ENCODE data around the gene BBX.

Gene BBX

DNA sequence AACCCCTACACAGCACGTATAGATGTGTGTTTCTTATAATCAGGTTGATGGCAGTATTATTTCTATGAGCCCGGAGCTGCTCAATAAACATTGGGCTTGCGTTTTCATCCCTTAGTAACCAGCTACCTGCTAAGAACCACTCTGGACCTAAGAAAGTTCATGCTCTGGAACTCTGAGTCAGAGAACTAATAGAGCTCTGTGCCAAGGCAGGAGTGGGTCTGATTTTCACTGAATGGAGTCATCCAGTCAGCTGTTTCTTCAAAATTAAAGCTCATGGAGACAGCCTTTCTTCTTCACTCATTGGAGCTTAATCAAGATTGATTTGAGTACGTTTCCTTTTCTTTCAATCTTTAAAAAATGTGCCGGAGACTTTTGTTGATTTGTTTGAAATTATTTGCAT lies 145.7 kb downstream of the BBX start:
- no peak for DNase-seq
- no peak for TF ChIP-seq CTCF (IDR thresholded peaks at IDR 0.05; ENCODE audit: low read depth, low read length)
- no peaks in the 10 kb centered on the region for H3K4me1 ChIP-seq
- H3K36me3 ChIP-seq: no peaks in the 10 kb centered on the region
- no peaks in the 10 kb centered on the region for H3K27me3 ChIP-seq
- H3K9me3 ChIP-seq: no peaks in the 10 kb centered on the region
- no peak overlapping the region for H3K4me3 ChIP-seq (ENCODE audit: low read depth, low read length)

DNA sequence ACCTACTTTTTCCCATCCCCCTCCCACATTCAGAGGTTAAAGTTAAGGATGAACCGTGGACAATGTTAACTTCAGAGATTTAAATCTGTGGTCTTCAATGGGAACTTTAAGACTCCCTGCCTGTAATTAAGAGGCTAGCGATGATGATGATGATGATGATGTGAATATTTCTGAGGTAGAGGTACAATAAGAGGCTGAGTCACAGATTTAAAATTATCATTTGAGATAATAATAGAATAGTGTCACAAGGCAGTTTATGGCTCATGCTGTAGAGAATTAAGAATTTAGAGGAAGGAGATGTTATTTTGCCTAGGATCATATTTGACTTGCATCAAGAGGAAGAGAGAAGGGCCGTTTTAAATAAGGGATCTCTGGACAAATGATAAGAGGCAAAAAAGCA lies 146.2 kb downstream of the BBX start:
- H3K4me3 ChIP-seq (ENCODE audit: low read depth, low read length): no peak overlapping the region
- no peaks in the 10 kb centered on the region for H3K27me3 ChIP-seq
- no peaks in the 10 kb centered on the region for H3K4me1 ChIP-seq
- no peak for DNase-seq
- H3K9me3 ChIP-seq: no peaks in the 10 kb centered on the region
- no peaks in the 10 kb centered on the region for H3K36me3 ChIP-seq
- no peak for TF ChIP-seq CTCF (IDR thresholded peaks at IDR 0.05; ENCODE audit: low read depth, low read length)

DNA sequence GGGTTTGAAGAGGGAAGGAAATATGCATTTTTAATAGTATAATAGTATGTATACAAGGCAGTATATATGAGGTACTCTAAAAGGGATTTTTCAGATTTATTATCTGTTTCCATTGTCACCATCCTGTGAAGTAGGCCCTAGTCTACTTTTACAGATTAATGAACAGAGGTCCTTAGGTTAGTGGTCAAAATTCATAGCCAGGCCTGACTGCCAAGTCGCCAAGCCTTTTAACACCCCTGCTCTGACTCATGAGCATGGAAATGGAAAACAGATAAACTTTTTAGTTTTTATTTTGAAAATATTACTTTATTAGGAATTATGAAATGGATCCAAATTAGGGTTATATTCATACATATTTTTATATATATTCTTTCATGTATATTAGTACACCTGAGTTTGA lies 146.9 kb downstream of the BBX start:
- no peaks in the 10 kb centered on the region for H3K4me1 ChIP-seq

DNA sequence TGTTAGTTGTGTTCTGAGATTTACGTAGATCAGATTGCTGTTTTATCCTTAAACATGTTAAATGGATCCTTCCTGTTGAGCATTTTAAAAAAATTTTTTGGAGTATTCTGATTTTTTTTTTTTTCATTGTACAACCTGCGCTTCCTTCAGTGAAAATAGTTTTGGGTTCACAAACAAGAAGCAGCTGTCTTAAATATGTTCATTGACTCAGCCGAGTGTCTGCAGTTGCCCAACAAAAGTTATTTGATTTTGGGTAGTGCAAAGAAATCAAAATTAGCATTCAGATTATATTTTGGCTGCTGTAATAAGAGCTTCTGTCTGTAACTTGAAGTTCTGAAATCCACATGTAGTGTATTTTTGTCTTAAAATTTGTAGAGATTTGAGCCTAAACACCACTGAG lies 148.2 kb downstream of the BBX start:
- DNase-seq: no peak
- Histone ChIP-seq H3K4me1 (no peaks in the 10 kb centered on the region), H3K9me3 (no peaks in the 10 kb centered on the region), H3K36me3 (no peaks in the 10 kb centered on the region), H3K27me3 (no peaks in the 10 kb centered on the region), H3K4me3 (ENCODE audit: low read depth, low read length) (no peak overlapping the region)
- TF ChIP-seq CTCF (IDR thresholded peaks at IDR 0.05; ENCODE audit: low read depth, low read length): no peak

More for the DNA sequence above, 146.9 kb downstream of the BBX start:
- Histone ChIP-seq H3K4me3 (ENCODE audit: low read depth, low read length) (no peak overlapping the region), H3K36me3 (no peaks in the 10 kb centered on the region), H3K9me3 (no peaks in the 10 kb centered on the region), H3K27me3 (no peaks in the 10 kb centered on the region)
- no peak for TF ChIP-seq CTCF (IDR thresholded peaks at IDR 0.05; ENCODE audit: low read depth, low read length)
- DNase-seq: no peak

DNA sequence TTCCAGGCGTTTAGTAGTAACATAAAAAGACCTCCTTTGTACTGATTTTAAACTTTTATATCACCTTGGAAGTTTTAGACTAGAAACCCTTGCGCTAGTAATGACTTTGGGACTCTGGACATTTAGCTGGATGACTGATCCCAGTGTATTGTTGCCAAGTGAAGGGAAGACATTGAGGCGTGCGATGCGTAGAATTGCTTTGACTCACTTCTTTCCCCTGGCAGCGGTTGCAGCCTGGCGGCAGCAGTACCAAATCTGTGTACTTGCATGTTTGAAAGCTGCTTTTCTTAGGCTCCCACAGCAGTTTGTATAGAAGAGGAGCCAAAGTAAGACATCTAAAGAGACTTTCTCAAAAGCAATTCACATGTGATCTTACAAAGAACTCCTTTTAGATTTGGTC lies 151.6 kb downstream of the BBX start:
- Histone ChIP-seq H3K36me3 (no peaks in the 10 kb centered on the region), H3K4me3 (ENCODE audit: low read depth, low read length) (no peak overlapping the region), H3K9me3 (no peaks in the 10 kb centered on the region), H3K27me3 (no peaks in the 10 kb centered on the region), H3K4me1 (peaks cover 2% of the 10 kb centered on the region; the same call in 1 of the 2 replicates)
- no peak for DNase-seq
- no peak for TF ChIP-seq CTCF (IDR thresholded peaks at IDR 0.05; ENCODE audit: low read depth, low read length)

DNA sequence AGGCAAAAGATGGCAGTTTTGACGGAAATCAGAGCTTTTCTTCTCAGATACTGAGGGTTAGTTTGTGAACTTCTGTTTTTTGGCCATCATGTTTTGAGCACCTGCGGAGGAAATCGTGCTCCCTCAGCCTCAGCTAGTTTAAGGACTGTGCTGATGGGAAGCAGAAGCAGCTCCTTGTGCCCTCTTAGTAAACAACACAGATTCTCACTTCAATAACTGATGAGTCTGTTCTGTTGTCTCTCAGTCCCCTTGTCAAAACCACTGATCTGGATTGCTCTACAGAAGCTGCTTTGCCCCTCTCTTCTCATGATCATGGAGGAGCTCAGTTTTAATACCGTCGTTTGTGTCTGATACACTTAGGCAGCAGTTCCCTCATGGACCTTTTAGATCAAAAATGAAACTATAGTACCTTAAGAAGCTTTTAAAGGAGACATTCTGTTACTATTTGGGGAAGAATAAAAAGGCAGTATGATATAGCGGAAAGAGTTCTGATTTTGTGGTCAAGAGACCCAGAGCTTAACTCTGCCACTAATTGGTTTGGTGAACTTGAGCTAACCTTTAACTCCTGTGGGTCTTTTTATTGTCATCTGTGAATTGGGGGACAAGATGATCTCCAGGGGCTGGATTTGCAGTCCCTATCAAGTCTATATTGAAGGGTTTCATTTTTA lies 152.6 kb downstream of the BBX start:
- Histone ChIP-seq H3K27me3 (no peaks in the 10 kb centered on the region), H3K4me3 (ENCODE audit: low read depth, low read length) (no peak overlapping the region), H3K4me1 (peaks cover 2% of the 10 kb centered on the region; the same call in 1 of the 2 replicates), H3K9me3 (no peaks in the 10 kb centered on the region), H3K36me3 (no peaks in the 10 kb centered on the region)
- TF ChIP-seq CTCF (IDR thresholded peaks at IDR 0.05; ENCODE audit: low read depth, low read length): no peak
- DNase-seq: no peak

Measured in BE2C (cell line).